Measurements from ENCODE around the gene RELB. TPM values are rescaled to one million over a fixed set of nuclear protein-coding genes. Genes with fewer than 3 reads are reported as not detected.

RELB gene
- total and polyA plus RNA-seq, 9 of the 15 experiments (the other 6 are each of a cell fraction or from before 2014, with no cell fraction given) = 0.15 to 1.1 (median 0.28) TPM; not detected in 2

DNA sequence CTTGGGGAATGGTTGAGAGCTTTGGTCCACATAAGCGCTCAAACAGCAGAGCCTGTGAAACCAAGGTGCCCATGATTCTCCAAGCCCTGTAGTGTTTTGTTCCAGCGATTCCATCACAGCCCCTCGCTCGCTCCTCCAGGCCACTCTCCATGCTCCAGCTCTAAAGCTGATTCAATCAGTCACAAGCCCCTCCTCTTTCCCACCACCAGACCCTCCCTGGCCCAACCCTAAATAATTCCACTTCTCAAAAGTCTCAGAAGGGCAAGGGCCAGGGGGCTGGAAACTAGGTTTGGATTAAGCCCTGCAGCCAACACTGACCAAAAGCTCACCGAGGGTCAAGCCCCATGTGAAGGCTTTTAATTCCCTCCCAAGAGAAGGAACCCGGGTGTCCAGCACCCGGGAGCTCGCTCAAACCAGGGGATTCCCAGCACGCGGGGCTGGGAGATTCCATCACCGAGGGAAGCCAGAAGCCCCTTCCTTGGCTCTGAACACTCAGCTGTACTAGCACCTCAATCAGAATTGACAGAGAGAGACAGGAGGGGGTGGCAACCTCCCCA, 73.6 kb downstream of the RELB start:
- Histone ChIP-seq H3K9ac (ENCODE audit: insufficient read depth in 1 of 2, low read depth in 2 of 2, low read length in 2 of 2) (peak overlapping the region; percentile 23 to 89; a peak in 3 of 4 replicates), H3K27ac (ENCODE audit: extremely low read depth, low read depth, low read length) (peak overlapping the region; percentile 14; the same call in 2 of the 3 replicates)
- no TSS peak for BruUV-seq (replicated peaks)
- TF ChIP-seq ZBTB43 (CRISPR knock-in tag; IDR thresholded peaks at IDR 0.05) (no peak), PHTF2 (CRISPR knock-in tag; IDR thresholded peaks at IDR 0.05) (no peak), GTF2E2 (tag; IDR thresholded peaks at IDR 0.05) (no peak), HMG20B (CRISPR knock-in tag; IDR thresholded peaks at IDR 0.05) (no peak), ZNF707 (CRISPR knock-in tag; conservative IDR thresholded peaks at IDR 0.05) (no peak), TRIM28 (IDR thresholded peaks at IDR 0.05) (no peak), NR2F6 (CRISPR knock-in tag; IDR thresholded peaks at IDR 0.05) (no peak), FUS (optimal IDR thresholded peaks at IDR 0.05; ENCODE audit: low read depth, low read length) (no peak), ARID1B (IDR thresholded peaks at IDR 0.05) (no peak), ELK3 (CRISPR knock-in tag; IDR thresholded peaks at IDR 0.05) (no peak), SRSF1 (IDR thresholded peaks at IDR 0.05; ENCODE audit: low read depth, low read length) (no peak), POLR2AphosphoS2 (IDR thresholded peaks at IDR 0.05; ENCODE audit: low read length) (no peak), ESRRA (IDR thresholded peaks at IDR 0.05; ENCODE audit: borderline replicate concordance, low read depth) (no peak), DPF2 (IDR thresholded peaks at IDR 0.05) (no peak), DDX20 (tag; IDR thresholded peaks at IDR 0.05; ENCODE audit: low read depth) (no peak)
- TF ChIP-seq, protein P1, sequence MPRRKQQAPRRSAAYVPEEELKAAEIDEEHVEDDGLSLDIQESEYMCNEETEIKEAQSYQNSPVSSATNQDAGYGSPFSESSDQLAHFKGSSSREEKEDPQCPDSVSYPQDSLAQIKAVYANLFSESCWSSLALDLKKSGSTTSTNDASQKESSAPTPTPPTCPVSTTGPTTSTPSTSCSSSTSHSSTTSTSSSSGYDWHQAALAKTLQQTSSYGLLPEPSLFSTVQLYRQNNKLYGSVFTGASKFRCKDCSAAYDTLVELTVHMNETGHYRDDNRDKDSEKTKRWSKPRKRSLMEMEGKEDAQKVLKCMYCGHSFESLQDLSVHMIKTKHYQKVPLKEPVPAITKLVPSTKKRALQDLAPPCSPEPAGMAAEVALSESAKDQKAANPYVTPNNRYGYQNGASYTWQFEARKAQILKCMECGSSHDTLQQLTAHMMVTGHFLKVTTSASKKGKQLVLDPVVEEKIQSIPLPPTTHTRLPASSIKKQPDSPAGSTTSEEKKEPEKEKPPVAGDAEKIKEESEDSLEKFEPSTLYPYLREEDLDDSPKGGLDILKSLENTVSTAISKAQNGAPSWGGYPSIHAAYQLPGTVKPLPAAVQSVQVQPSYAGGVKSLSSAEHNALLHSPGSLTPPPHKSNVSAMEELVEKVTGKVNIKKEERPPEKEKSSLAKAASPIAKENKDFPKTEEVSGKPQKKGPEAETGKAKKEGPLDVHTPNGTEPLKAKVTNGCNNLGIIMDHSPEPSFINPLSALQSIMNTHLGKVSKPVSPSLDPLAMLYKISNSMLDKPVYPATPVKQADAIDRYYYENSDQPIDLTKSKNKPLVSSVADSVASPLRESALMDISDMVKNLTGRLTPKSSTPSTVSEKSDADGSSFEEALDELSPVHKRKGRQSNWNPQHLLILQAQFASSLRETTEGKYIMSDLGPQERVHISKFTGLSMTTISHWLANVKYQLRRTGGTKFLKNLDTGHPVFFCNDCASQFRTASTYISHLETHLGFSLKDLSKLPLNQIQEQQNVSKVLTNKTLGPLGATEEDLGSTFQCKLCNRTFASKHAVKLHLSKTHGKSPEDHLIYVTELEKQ (CRISPR knock-in tag; IDR thresholded peaks at IDR 0.05) = no peak

More for the DNA sequence above, 73.6 kb downstream of the RELB start:
- ChIA-PET CTCF (ENCODE audit: low intra/inter-chr PET ratio) (interaction anchor here (0.7 kb wide), 1 partner anchor 298 kb away, joined by 3 read pairs; no protein-coding TSS in a partner anchor), POLR2A (interaction anchor here (0.6 to 0.9 kb wide), 7 partner anchors 18 to 941 kb away, joined by 3 to 5 read pairs (median 3); partner anchors contain the start of gene PPP1R37)
- H3K4me1 ChIP-seq (replicated peaks in 1 of 2; ENCODE audit: control insufficient read depth in 2 of 2, insufficient read depth in 2 of 2, low read length in 2 of 2) = peaks cover 22 to 59% of the 10 kb centered on the region in 2 experiments
- no peaks in the 10 kb centered on the region for H3K9me1 ChIP-seq (ENCODE audit: control insufficient read depth, insufficient read depth, low read length)
- 34% methylated on average over 11 of the region's 11 CpGs for WGBS (ENCODE audit: insufficient coverage, low coverage, missing lambda C conversion rate)
- H2AFZ ChIP-seq (ENCODE audit: low read depth, low read length) = no peak overlapping the region
- no peaks in the 10 kb centered on the region for H3K27me3 ChIP-seq (ENCODE audit: control insufficient read depth in 2 of 2, insufficient read depth in 2 of 2, low read length in 2 of 2)
- H3K4me2 ChIP-seq (ENCODE audit: insufficient read depth, low read length) = peak overlapping the region; percentile 65
- peaks cover 35% of the 10 kb centered on the region for H3K79me2 ChIP-seq (ENCODE audit: control insufficient read depth, insufficient read depth, low read length)
- intact Hi-C loops (cut with micrococcal nuclease) (no loop called here), in situ Hi-C loops (cut with MboI) (no loop called here)
- DNase-seq (ENCODE audit: extremely low read depth in 1 of 4, low spot score in 3 of 4) (no peak), ATAC-seq (no peak), FAIRE-seq (peak; percentile 35)
- no peaks in the 10 kb centered on the region for H3K9me3 ChIP-seq (replicated peaks; ENCODE audit: control insufficient read depth, insufficient read depth, low read depth, low read length)
- peaks cover 40% of the 10 kb centered on the region; the same call in 2 of the 3 replicates for H3K36me3 ChIP-seq (ENCODE audit: control insufficient read depth, insufficient read depth, low read length)
- peaks cover 3% of the 10 kb centered on the region; the same call in 1 of the 2 replicates for H4K20me1 ChIP-seq (replicated peaks; ENCODE audit: control insufficient read depth, insufficient read depth, low read length)
- peak overlapping the region; percentile 77 for H3K4me3 ChIP-seq

Data from K562 (cell line).